ENCODE results near the gene SUN1.

GRCh38 chr7:891291-891690 is 59.0 kb downstream of the SUN1 start:
- TF ChIP-seq POLR2A (IDR thresholded peaks at IDR 0.05) = no peak
- TF ChIP-seq CTCF (IDR thresholded peaks at IDR 0.05) = no peak
